K562 (cell line): ENCODE results near the gene CORT.

Source experiments
- CBX5 ChIP-seq: IDR thresholded peaks from 2 replicates; pipeline ENCODE4 v1.6.1; 2014; ENCODE audit warnings: low read depth, borderline replicate concordance
- DPF2 ChIP-seq: fragments of 450-650 bp; IDR thresholded peaks from 2 replicates; pipeline ENCODE4 v1.6.1; 2016
- ELF4 ChIP-seq: fragments of 450-650 bp; formaldehyde crosslinking; IDR thresholded peaks from 2 replicates; pipeline ENCODE4 v1.4.0; 2022; ENCODE audit warnings: missing genetic modification characterization
- GABPA ChIP-seq: fragments of 200-800 bp; sonication (Bioruptor generic); conservative IDR thresholded peaks from 2 replicates; pipeline ENCODE4 v1.6.1; 2016; ENCODE audit warnings: low read depth, missing genetic modification characterization, missing compliant biosample characterization
- MTF1 ChIP-seq: fragments of 250-450 bp; sonication (Bioruptor Pico); IDR thresholded peaks from 2 replicates; pipeline ENCODE4 v1.9.0; 2021; ENCODE audit warnings: moderate library complexity, mild to moderate bottlenecking, inconsistent platforms, borderline replicate concordance
- POLR2AphosphoS5 ChIP-seq: IDR thresholded peaks from 2 replicates; pipeline ENCODE4 v1.6.1; 2011; ENCODE audit warnings: mild to moderate bottlenecking, low read depth, low read length, moderate library complexity; ENCODE audit not compliant: control insufficient read depth, insufficient read depth
- TAF1 ChIP-seq: IDR thresholded peaks from 2 replicates; pipeline ENCODE4 v1.6.1; 2011; ENCODE audit warnings: mild to moderate bottlenecking, low read length, moderate library complexity; ENCODE audit not compliant: insufficient read depth, control insufficient read depth, severe bottlenecking; ENCODE audit errors: extremely low read depth
- TARDBP ChIP-seq: fragments of 450-650 bp; IDR thresholded peaks from 2 replicates; pipeline ENCODE4 v1.6.1; 2016
- ZFP30 ChIP-seq: fragments of 250-450 bp; sonication (Bioruptor Pico); IDR thresholded peaks from 2 replicates; pipeline ENCODE4 v1.8.0; 2022; ENCODE audit warnings: moderate library complexity, mild to moderate bottlenecking, inconsistent platforms, borderline replicate concordance

GRCh38 chr1:10431070-10431730, 18.6 kb upstream of the CORT start:
- no peak for TF ChIP-seq TAF1
- TF ChIP-seq GABPA (tag) = no peak
- no peak for TF ChIP-seq MTF1
- no peak for TF ChIP-seq POLR2AphosphoS5
- no peak for TF ChIP-seq CBX5
- TF ChIP-seq DPF2 = no peak
- no peak for TF ChIP-seq ELF4 (CRISPR knock-in tag)
- TF ChIP-seq ZFP30 (CRISPR knock-in tag) = no peak
- TF ChIP-seq TARDBP = no peak
